Left ventricle myocardium superior (tissue), 1 donor: ENCODE data around the gene AGBL1. TPM values are rescaled to one million over a fixed set of nuclear protein-coding genes. Genes with fewer than 3 reads are reported as not detected.

Experiments
- ATAC-seq: fragments of 200-7000 bp; cut with Tn5 transposase; one replicate; pipeline ENCODE4 v1.9.1; 2020; ENCODE audit warnings: mild to moderate bottlenecking, moderate library complexity
- DNase-seq: peaks from one replicate; pipeline ENCODE4 v3.0.0-alpha.2; 2020
- intact Hi-C: fragments of 100-400 bp; cut with micrococcal nuclease; formaldehyde crosslinking; loops from one replicate; pipeline ENCODE4 v1.11.0; 2022
- long read RNA-seq: library from polyadenylated mRNA; unstranded; transcript quantifications from one replicate; pipeline ENCODE4 v2.0.0, GENCODE V29; 2021
- total RNA-seq: library from RNA; stranded (reverse); fragmentation: NEBNext Ultra II Directional; extraction: Animal tissue kit (Norgen Biotek cat#: 25700); gene quantifications from one replicate; pipeline ENCODE4 v1.2.1, GENCODE V29; 2021
- donor health status: DM: no; HTN: yes; CAD: no; lungs with severe emphysema.

Gene AGBL1
- total RNA-seq: not detected
- long read RNA-seq: 0 reads

DNA sequence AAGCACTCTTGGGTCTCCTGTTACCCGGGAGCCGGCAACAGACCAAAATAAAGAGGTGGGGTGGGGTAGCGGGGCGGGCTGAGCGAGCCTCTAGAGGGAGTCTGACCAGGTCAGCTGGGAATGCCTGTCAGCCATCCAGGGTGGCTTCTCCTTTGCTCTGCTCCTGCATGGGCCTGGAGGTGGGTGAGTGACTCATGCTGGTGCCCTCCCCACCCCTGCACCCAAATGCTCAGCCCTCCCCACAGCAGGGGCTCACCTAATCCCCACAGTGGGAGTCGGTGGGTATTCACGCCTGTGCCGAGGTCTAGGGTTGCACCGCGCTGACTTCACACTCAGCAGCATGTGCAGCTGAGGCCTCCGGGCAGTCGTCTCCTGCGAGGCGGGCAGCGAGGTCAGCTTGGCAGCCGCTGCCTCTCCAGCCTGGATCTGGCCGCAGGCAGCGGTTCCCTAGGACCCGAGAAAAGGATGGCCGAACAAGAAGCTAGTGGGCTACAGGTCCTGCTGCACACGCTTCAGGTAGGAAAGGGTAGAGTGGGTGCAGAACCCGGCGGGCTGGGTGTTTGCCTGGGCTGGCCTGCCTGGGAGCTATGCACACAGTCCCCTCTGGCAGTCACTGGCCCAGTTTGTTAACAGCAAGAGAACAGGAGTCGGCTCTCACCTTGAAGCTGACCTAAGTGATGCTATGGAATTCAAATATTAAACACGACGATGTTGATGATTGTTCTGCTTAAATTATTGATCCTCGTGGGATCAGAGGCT lies at the start of gene AGBL1:
AGBL1 (plus strand) TSS at position 364 of the 759 bp plus-strand sequence.
- intact Hi-C loops: no loop called here
- DNase-seq: no peak
- ATAC-seq: no peak

DNA sequence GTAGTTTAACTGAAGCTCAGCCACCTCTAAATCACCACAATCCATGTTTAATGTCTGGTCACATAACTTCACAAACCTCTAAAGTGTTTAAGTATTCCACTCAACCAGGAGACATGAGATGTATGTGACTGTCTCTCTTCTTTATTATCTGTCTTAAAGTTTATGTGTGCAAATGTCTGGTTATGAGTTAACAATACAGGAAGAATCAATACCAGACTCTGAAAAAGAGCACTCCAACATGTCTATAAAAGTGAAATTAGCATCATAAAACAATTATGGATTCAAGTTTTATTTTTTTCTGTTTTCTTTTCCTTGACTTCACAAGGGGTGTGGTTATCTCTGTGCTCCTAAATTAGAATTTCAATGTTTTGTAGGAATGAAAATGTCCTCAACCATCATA lies 44.8 kb upstream of the AGBL1 start:
- intact Hi-C loops: no loop called here
- DNase-seq (no peak), ATAC-seq (no peak)

DNA sequence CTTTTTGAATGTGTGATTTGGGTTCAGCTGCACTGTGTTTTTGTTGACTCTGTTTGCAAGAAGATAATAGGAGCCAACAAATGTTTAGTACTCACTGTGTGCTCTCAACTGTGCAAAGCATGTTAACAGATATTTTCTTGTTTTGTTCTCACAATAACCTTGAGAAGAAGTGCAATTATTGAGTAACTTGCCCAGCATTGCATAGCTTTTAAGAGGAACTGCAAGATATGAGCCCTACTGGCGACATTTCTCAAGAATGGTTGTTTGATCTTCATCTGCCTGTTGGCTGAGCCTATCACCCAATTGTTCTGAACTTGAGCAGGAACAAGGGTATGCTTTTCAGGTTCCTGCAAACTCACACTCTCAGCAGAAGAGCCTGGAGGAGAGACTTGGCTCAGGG lies 43.4 kb upstream of the AGBL1 start:
- ATAC-seq (no peak), DNase-seq (no peak)
- intact Hi-C loops: no loop called here

DNA sequence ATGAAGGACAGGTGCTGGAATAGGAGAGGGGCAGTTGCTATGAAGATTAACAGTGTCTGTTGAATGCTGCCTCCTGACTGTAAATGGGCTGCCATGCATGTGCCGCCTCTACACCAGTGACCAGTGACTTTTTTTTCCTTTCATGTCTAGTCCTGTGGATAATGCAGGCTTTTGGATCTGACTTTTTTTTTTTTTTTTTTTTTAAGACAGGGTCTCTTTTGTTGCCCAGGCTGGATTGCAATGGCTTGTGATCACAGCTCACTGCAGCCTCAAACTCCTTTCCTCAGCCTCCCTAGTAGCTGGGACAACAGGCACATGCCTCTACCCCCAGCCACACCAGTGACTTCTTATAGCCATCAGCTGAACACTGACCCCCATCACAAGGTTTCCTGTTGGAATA lies 41.2 kb upstream of the AGBL1 start:
- intact Hi-C loops: no loop called here
- ATAC-seq (no peak), DNase-seq (no peak)

DNA sequence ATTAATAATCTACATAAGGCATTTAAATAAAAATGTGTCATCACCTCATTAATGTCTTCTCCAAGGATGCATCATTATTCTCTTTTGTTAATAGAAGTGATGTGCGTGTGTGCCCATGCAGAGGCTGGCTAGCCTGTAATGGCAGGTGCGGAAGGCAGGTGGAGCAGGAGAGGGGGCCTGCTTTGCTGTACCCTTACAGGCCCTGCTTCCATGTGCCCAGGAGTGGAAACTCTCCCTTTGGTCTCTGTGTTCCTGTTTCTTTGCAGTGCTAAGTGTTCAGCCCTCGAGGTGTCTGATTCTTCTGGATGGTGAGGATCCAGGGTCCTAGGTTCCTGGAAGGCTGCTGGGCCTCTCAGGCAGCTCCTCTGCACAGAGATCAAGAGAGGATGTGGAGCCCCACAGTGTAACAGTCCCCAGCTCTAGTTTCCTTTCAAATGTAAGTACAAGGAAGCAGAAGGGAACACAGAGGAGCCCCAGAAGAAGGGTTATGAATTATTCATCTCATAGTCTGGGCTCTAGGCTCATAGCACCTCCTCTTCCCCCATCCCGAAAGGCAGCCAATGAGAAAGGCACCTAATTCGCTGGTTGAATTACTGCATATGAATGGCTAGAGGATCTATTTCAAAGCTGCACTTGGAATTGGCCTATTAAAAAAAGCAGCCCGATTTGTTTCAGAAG lies 39.2 kb upstream of the AGBL1 start:
- ATAC-seq (no peak), DNase-seq (no peak)
- intact Hi-C loops: no loop called here

GRCh38 chr15:86041399-86041798 lies 38.3 kb upstream of the AGBL1 start:
- intact Hi-C loops: no loop called here
- ATAC-seq: no peak
- DNase-seq: no peak

- intact Hi-C loops: no loop called here
Observed at GRCh38 chr15:86042226-86042625, 37.4 kb upstream of the AGBL1 start.

DNA sequence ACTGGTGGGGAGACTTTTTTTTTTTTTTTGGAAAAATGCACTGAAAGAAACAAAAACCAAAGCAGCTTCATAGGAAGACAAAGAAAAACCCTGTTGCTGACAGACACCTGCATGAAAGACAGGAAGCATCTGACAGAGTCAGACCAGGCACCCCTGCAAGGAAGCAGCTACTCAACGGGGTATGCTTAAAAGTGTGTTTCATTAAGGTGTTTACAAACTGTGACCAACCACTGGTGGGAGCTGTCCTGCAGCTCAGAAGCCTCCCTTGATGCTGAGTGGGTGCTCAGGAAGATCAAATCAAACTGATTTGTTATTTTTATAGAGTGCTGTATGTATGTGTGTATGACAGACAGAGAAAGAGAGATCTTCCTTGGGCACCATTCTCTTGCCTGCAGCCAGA lies 34.7 kb upstream of the AGBL1 start:
- DNase-seq (no peak), ATAC-seq (no peak)
- intact Hi-C loops: no loop called here

More at GRCh38 chr15:86042226-86042625, 37.4 kb upstream of the AGBL1 start:
- ATAC-seq (no peak), DNase-seq (no peak)

- no peak for DNase-seq
- intact Hi-C loops: no loop called here
- no peak for ATAC-seq
Observed at GRCh38 chr15:86054338-86054737, 25.3 kb upstream of the AGBL1 start.

DNA sequence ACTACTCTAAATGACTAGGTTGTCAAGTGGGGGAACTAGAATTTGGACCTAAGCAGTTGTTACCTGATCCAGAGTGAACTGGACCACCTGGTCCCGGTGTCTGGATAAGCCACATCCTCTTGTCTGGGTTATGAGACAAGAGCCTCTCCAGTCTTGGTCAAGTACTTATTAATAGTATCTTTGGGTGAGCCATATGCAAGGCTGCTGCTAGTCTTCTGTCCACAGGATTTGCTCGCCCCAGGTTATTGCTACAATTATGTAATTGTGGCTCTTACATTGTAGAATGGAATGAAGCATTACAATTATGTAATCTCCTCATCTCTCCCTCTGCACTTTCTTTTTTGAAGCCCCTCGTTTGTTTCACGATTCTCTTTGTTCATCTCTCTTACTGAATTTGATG lies 24.0 kb upstream of the AGBL1 start:
- DNase-seq (no peak), ATAC-seq (no peak)
- intact Hi-C loops: no loop called here

DNA sequence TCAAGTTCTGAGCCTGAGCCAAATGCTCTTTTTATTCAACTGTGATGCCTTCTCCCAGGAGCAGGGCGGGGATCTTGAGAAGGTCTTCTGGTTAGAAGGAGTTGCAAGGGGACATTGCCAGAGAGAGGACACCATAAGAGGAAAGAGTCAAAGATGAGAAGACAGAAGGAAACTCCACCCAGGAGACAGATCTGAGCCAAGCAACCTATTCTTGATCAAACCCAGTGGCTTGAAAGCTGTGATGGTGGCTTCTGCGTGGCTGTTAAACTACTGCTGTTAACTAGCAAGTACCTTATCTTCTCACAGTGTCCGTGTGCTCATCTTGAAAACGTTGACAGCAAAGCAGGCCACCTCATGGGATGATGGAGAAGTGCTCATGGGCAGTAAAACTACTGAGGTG lies 19.8 kb upstream of the AGBL1 start:
- intact Hi-C loops: no loop called here
- no peak for DNase-seq
- no peak for ATAC-seq

DNA sequence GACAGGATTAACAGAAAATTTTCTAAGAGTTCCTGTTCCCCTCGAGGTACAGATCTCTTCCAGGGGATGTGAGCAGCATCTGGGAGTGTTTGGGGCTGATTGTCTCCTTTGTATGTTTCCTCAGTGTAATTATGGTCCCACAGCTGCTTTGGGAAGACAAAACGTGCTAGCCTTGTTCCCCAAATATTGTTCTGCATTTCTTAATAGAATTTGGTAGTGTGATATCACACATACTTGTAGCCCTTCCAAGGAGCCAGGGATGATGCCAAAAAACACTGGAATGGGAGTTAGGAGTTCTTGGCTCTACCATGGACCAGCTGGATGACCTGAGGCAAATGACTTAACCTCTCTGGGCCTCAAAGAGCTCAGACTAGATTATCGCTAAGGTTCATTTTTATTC lies 19.0 kb upstream of the AGBL1 start:
- intact Hi-C loops: no loop called here
- DNase-seq (no peak), ATAC-seq (peak; percentile 36)

- DNase-seq (no peak), ATAC-seq (no peak)
- intact Hi-C loops: no loop called here
Observed at GRCh38 chr15:86061581-86061980, 18.1 kb upstream of the AGBL1 start.

DNA sequence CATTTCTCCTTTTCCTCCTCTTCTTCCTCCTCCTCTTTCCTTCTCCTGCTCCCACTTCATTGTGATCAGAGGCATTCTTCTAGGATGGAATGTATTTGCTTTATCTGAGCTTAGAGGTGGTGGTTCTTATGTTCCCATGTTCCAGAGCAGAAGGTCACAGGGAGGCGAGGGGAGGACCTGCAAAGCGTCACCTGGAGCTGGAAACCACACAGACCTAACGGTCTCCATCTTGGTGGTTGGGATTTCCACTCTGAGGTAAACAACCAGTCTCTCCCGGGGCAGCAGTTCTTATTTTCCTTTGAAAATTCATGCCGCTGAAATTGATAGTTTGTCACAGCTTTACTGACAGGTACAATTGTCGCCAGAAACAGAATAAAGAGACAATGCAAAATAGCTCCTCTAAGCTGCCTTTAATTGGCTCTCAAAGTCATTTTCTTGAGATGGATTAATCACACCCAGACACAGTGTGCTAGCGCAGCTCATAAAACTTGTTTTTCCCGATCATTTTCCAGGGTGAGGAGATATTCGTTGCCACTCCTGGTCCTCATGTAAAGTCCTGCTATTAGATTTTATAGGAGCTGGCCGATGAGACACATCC lies 16.9 kb upstream of the AGBL1 start:
- ATAC-seq (no peak), DNase-seq (no peak)
- intact Hi-C loops: no loop called here

- intact Hi-C loops: no loop called here
- DNase-seq (no peak), ATAC-seq (no peak)
Observed at GRCh38 chr15:86063356-86064095, 16.1 kb upstream of the AGBL1 start.

GRCh38 chr15:86064326-86064725 lies 15.3 kb upstream of the AGBL1 start:
- intact Hi-C loops: no loop called here
- DNase-seq (no peak), ATAC-seq (no peak)

GRCh38 chr15:86066174-86066834 lies 13.4 kb upstream of the AGBL1 start:
- DNase-seq: no peak
- intact Hi-C loops: no loop called here
- ATAC-seq: no peak

DNA sequence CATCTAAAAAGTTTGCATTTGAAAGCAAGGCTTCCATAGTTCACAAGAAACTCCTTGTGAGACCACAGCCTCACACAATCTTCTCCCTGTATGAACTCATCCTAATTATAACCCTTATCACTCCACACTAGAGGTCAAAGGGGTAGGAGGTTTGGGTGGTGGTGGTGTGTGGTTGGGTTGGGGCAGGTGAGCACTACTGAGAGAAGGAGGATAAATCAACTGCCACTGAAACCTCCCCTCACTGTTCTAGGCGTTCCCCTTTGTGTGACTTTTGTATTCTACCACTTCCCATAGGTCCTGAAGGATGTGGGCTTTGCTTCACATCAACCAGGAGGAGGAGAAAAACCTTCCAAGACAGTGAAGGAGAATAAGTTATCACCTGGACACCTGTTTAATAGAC lies 6.4 kb upstream of the AGBL1 start:
- ATAC-seq: no peak
- intact Hi-C loops: loop anchor here (5.0 kb wide), 1 partner anchor 49 kb away; no protein-coding TSS in a partner anchor
- DNase-seq: no peak

GRCh38 chr15:86076468-86076867 lies 3.2 kb upstream of the AGBL1 start:
- intact Hi-C loops: no loop called here
- ATAC-seq (no peak), DNase-seq (no peak)
